ENCODE results near the gene ARHGEF16.

DNA sequence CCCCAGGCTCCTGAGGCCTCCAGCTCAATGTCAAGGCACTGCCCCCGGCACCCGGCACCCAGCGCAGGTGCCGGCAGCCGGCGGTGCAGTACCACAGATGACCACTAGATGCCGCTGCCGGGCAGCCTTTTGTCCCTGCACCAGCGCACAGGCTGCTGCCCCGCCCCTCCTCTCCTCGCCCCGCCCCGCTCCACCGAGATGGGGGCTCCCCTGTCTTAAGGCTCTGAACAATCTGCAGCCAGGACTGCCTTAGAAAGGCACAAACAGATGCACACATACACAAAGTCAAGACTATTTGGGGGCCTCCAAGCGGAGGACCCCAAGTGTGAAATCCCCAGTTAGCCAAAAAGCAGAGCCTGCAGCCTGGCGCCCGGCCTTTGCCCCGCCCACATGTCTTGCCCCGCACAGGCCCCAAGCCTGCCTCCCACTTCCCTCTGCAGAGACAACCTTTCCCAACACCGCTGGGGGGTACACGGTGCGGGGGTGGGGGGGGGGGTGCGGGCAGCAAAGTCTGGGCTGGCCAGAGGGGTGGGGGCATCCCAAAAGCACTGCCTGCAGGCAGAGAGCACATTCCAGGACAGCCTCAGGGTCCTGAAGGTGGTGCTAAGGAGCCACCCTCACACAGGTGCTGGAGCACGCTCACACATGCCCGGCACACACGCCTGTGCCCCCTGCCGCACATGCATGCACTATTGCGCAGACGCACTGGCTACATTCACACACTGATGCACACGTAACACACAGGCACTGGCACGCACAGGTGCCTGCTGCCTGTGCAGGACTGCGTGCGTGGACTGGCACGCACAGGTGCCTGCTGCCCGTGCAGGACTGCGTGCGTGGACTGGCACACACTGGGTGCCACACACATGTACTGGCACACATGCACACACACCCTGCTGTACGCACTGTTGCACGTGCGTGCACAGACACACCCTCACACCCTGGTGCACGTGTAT lies 37.1 kb downstream of the ARHGEF16 start:
- TF ChIP-seq POLR2AphosphoS5 (IDR thresholded peaks at IDR 0.05) = no peak
- TF ChIP-seq CTCF (IDR thresholded peaks at IDR 0.05) = peak; percentile 92 to 100
- TF ChIP-seq POLR2A (IDR thresholded peaks at IDR 0.05) = no peak

All from suprapubic skin (tissue), 4 donors.